Upper lobe of left lung (tissue), 6 donors: ENCODE measurements around the gene IGFL2. TPM values are rescaled to one million over a fixed set of nuclear protein-coding genes. Genes with fewer than 3 reads are reported as not detected.

Source experiments
- ATAC-seq, 2 donors: fragments of 200-7000 bp; cut with Tn5 transposase; one replicate each; pipeline ENCODE4 v1.9.1; 2022; ENCODE audit warnings: mild to moderate bottlenecking in 2 of 2, moderate library complexity in 2 of 2; ENCODE audit not compliant: low FRiP score in 2 of 2
- DNase-seq, 2 donors: peaks; one replicate each; pipeline ENCODE4 v3.0.0-alpha.2; 2019 to 2020
- H3K27ac ChIP-seq, 4 donors: fragments of 200-600 bp; sonication (generic); one replicate each; pipeline ENCODE4 v1.5.1; 2016 to 2019
- H3K27me3 ChIP-seq, 4 donors: fragments of 200-600 bp; sonication (generic); one replicate each; pipeline ENCODE4 v1.5.1; 2017 to 2019
- H3K36me3 ChIP-seq, 4 donors: fragments of 200-600 bp; sonication (generic); one replicate each; pipeline ENCODE4 v1.5.1; 2016 to 2019
- H3K4me1 ChIP-seq, 4 donors: fragments of 200-600 bp; sonication (generic); one replicate each; pipeline ENCODE4 v1.5.1; 2018 to 2019
- H3K4me3 ChIP-seq, 4 donors: fragments of 200-600 bp; sonication (generic); one replicate each; pipeline ENCODE4 v1.5.1; 2017 to 2019; ENCODE audit warnings: mild to moderate bottlenecking in 2 of 4, moderate library complexity in 1 of 4
- H3K9me3 ChIP-seq, 4 donors: fragments of 200-600 bp; sonication (generic); one replicate each; pipeline ENCODE4 v1.5.1; 2018 to 2019
- CTCF ChIP-seq, 6 experiments: fragments of 450-650 bp in 4 of 6; fragments of 200-600 bp in 2 of 6; sonication (generic) in 2 of 6; IDR thresholded peaks; one replicate each; pipeline ENCODE4 v1.5.1; 2016 to 2019; ENCODE audit warnings: antibody characterized with exemption in 6 of 6
- EP300 ChIP-seq, 4 donors: sonication (generic); formaldehyde crosslinking; IDR thresholded peaks; one replicate each; pipeline ENCODE4 v1.5.1; 2017; ENCODE audit warnings: antibody characterized with exemption in 4 of 4, control low read depth in 2 of 4
- POLR2A ChIP-seq, 4 donors: fragments of 450-650 bp; IDR thresholded peaks; one replicate each; pipeline ENCODE4 v1.5.1; 2016 to 2017; ENCODE audit warnings: antibody characterized with exemption in 4 of 4, mild to moderate bottlenecking in 2 of 4
- POLR2AphosphoS5 ChIP-seq, 2 donors: sonication (generic); formaldehyde crosslinking; IDR thresholded peaks; one replicate each; pipeline ENCODE4 v1.5.1; 2017; ENCODE audit warnings: antibody characterized with exemption in 2 of 2
- WGBS, 2 donors: methylation state at CpG; one replicate each; pipeline ENCODE4 v1.1.5; 2017 to 2018; 5-methylcytosine and 5-hydroxymethylcytosine counted together
- total RNA-seq, 6 donors: library from RNA; depleted of rRNA in 4 of 6; stranded (reverse); fragments of >200 nt in 4 of 6; gene quantifications; one replicate each; pipeline versions ENCODE4 v1.1.0 to v1.2.1, GENCODE V29; 2016 to 2021
- donor health status: DM: no; HTN: no; CAD: no; lungs with moderate emphysema.
- donor health status: DM: no; HTN: yes; CAD: no; lungs with severe emphysema.

IGFL2 gene
- total RNA-seq, 6 donors from 2014 or later = 0.51 TPM; not detected in 5

DNA sequence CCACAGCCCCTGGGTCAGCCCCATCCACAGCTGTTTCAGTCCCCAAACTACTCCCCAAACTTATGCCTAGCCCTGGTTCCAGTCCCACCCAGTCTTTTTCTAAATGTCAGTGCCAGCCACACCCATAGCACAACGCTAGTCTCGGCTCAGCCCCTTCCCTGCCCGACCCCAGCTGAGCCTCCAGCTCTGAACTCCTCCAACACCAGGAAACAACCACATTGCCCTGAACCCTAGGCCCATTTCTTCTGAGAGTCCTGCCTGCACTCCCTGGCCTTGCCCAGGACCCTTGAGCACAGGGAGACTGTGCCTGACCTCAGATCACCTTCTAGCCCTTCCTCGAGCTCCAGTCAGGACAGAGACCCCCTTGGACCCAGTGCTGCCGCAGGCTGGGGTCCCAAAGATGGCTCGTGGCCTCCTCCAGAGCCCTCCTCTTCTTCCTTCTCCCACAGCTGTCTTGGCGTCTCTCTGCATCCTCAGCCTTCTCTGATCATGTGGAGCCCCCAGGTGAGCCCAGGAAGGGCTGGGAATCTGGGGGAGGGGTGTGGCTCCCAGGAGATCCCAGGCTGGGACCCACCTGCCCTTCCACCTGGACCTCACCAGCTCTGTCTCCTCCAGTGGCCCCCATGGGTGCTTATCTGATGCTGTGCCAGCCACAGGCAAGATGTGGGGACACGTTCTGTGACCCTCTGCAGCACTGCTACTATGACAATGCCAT is 48.5 kb downstream of the IGFL2 start:
- no peaks in the 10 kb centered on the region for H3K27me3 ChIP-seq
- ATAC-seq = no peak
- H3K4me3 ChIP-seq = no peak overlapping the region
- no peak overlapping the region for H3K27ac ChIP-seq
- no peaks in the 10 kb centered on the region for H3K36me3 ChIP-seq
- H3K4me1 ChIP-seq = peaks cover 0 to 6% (median 0%) of the 10 kb centered on the region in 4 donors
- WGBS, 2 donors = 66 to 71% methylated on average over 7 to 8 of the region's 8 CpGs
- no peak for DNase-seq
- TF ChIP-seq CTCF (IDR thresholded peaks at IDR 0.05) = no peak
- TF ChIP-seq POLR2AphosphoS5 (IDR thresholded peaks at IDR 0.05) = no peak
- no peak for TF ChIP-seq POLR2A (IDR thresholded peaks at IDR 0.05)
- TF ChIP-seq EP300 (IDR thresholded peaks at IDR 0.05) = no peak
- H3K9me3 ChIP-seq = no peaks in the 10 kb centered on the region

DNA sequence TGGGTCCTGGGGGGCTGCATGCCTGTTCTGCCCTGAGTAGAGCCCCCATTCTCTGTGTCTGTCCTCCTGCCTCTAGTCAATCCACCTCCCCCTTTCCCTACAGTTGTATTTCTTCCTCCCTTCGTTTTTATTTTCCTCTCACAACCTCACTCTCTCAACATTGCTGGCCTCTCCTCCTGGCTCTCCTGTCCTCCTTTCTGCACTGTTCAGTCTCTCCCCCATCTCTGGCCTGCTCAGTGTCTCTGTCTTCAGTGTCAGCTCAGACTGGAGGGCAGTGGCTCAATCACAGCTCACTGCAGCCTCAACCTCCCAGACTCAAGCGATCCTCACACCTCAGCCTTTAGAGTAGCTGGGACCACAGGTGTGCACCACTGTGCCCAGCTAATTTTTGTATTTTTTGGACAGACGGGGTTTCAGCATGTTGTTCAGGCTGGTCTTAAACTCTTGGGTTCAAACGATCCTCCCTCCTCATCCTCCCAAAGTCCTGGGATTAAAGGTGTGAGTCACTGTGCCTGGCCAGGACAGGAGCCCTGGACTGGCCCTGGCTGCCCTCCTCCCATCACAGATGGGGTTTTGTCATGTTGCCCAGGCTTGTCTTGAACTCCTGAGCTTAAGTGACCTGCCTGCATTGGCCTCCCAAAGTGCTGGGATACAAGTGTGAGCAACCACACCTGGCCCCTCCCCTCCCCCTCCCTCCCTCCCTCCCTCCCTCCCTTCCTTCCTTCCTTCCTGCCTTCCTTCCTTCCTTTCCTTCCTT is 49.5 kb downstream of the IGFL2 start:
- DNase-seq = no peak
- TF ChIP-seq POLR2AphosphoS5 (IDR thresholded peaks at IDR 0.05) = no peak
- no peak for TF ChIP-seq EP300 (IDR thresholded peaks at IDR 0.05)
- no peak for TF ChIP-seq POLR2A (IDR thresholded peaks at IDR 0.05)
- no peak for TF ChIP-seq CTCF (IDR thresholded peaks at IDR 0.05)
- no peaks in the 10 kb centered on the region for H3K27me3 ChIP-seq
- H3K27ac ChIP-seq = no peak overlapping the region
- no peaks in the 10 kb centered on the region for H3K9me3 ChIP-seq
- peaks cover 0 to 6% (median 0%) of the 10 kb centered on the region in 4 donors for H3K4me1 ChIP-seq
- ATAC-seq = no peak
- H3K4me3 ChIP-seq = no peak overlapping the region
- WGBS, 2 donors = 55 to 72% methylated on average over 4 of the region's 4 CpGs
- H3K36me3 ChIP-seq = no peaks in the 10 kb centered on the region

DNA sequence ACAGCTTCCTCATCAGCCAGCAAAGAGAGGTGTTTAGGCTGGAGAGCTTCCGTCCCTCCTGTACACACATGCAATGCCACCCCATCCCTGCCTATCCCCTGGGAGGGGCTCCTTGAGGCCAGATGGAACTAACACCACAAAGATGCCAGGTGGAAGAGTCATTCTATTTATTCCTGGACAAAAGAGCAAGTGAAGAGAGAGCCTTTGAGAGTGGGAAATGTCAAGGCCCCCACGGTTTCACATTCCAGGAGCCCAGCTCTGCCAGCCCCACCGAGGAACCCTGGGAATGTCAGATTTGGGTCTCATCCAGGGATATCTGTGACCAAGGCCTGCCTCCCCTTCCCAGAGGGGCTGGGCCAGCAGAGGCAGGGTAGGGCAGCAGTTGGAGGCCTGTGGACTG is 50.7 kb downstream of the IGFL2 start:
- no peak for TF ChIP-seq CTCF (IDR thresholded peaks at IDR 0.05)
- no peak for TF ChIP-seq POLR2AphosphoS5 (IDR thresholded peaks at IDR 0.05)
- TF ChIP-seq EP300 (IDR thresholded peaks at IDR 0.05) = no peak
- no peak for TF ChIP-seq POLR2A (IDR thresholded peaks at IDR 0.05)
- no peak overlapping the region for H3K4me3 ChIP-seq
- no peak overlapping the region for H3K27ac ChIP-seq
- ATAC-seq = no peak
- H3K4me1 ChIP-seq = no peaks in the 10 kb centered on the region
- H3K9me3 ChIP-seq = no peaks in the 10 kb centered on the region
- no peak for DNase-seq
- no peaks in the 10 kb centered on the region for H3K27me3 ChIP-seq
- WGBS, 2 donors = 54 to 74% methylated on average over 3 of the region's 3 CpGs
- no peaks in the 10 kb centered on the region for H3K36me3 ChIP-seq

GRCh38 chr19:46201454-46202310 is 53.6 kb downstream of the IGFL2 start:
- ATAC-seq = no peak
- H3K4me1 ChIP-seq = no peaks in the 10 kb centered on the region
- TF ChIP-seq POLR2A (IDR thresholded peaks at IDR 0.05) (no peak), CTCF (IDR thresholded peaks at IDR 0.05) (no peak), POLR2AphosphoS5 (IDR thresholded peaks at IDR 0.05) (no peak), EP300 (IDR thresholded peaks at IDR 0.05) (no peak)
- 75 to 80% methylated on average over 16 of the region's 16 CpGs for WGBS, 2 donors
- no peaks in the 10 kb centered on the region for H3K36me3 ChIP-seq
- no peak for DNase-seq
- no peak overlapping the region for H3K4me3 ChIP-seq
- H3K9me3 ChIP-seq = no peaks in the 10 kb centered on the region
- H3K27me3 ChIP-seq = no peaks in the 10 kb centered on the region
- no peak overlapping the region for H3K27ac ChIP-seq
